Fibroblast of skin of left quadriceps (primary cell): Measurements from ENCODE around the gene TMED4.
"Not testable (repeated sequence)": the region's sequence is repeated elsewhere in the genome, so short reads cannot be mapped to it uniquely, and the experiment has no call there.

Source experiments
- DNase-seq, 2 experiments: peaks; one replicate each; pipeline ENCODE4 v3.0.0-alpha.2; 2013; ENCODE audit warnings: low read depth in 2 of 2

Gene TMED4

DNA sequence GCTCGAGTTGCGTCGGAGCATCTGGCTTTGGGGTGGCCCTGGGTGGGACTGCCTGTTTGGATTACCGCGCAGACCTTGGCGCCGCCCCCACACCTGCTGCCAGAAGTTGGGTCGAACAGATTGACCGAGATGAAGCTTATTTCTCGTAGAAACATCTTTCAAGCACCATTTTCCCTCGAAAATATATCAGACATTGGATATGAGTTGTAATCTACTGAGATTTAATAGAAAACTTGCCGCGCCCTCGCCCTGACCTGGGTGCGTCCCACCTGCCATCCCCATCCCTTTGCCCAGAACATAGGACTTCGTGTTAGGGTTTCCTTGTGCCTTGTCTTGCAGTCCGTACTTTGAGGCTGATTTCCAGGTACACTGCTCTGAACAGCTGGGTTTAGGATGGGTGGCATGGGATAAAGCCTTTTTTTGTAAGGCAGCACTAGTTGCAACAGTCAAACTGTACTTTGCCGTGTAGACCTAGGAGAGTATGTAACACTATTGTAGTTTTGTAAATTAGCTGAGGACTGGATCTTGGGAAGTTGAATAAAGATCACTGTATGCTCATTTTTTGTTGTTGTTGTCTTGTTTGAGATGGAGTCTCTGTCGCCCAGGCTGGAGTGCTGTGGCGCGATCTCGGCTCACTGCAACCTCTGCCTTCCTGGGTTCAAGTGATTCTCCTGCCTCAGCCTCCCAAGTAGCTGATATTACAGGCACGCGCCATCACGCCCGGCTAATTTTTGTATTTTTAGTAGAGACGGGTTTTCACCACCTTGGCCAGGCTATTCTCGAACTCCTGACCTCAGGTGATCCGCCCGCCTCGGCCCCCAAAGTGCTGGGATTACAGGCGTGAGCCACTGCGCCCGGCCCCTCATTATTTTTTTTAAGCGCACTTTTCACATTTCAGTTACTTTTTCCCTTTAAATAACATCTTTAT, 25.4 kb upstream of the TMED4 start:
- no peak for DNase-seq

DNA sequence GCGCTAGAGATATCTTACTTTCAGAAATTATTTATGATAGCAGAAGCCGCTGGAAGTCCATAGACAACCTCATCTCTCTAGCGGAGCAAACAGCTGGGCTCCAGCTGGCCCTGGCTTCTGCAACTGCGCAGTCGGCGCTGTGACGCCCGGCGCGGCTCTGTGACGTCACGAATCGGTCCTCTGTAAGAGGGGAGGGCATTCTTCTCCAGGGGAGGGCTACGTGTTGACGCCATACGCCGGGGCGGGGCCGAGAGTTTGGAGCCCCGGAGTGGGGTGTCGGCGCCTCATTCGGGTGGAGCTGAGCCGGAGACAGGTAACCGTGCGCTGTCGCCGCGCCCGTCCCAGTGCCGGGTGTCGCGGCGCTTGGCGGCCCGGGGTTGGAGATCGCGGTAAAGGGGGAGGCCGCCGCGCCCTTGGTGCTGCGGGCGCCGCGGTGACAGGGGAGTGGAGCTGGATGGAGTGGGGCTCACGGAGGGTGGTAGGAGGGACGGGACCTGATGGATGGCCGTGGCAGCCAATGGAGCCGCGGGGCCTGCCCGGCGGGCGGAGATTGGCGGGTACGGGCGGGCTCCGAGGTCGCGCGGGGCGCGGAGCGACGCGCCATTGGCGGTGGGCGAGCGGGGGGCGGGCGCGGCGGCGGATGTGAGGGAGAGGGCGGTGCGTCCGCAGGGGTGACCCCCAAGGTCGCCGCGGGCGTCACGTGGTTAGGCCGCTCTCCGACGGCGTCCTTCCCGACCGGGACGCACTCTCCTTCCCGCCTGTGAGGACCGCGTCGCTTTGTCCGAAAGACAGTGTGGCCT, 24.5 kb upstream of the TMED4 start, which contains the start of gene OGDH:
Gene OGDH, plus strand, starts transcription at position 287 of the 800 bp plus-strand sequence. CDS start 17,717 bp downstream, outside the sequence.
- DNase-seq = peak; percentile 96 to 97

DNA sequence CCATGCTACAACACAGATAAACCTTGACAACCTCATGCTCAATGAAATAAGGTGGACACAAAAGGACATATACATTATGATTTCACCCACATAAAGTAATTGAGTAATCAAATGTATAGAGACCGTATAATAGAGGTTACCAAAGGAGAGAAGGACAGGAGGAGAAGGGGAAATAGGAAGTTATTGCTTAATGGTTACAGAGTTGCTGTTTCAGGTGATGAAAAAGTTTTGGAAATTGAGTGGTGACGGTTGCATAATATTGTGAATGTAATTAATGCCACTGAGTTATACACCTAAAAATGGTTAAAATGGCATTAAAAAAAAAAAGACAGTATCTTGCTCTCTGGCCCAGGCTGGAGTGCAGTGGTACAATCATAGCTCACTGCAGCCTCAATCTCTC, 22.9 kb upstream of the TMED4 start:
- DNase-seq = no peak

DNA sequence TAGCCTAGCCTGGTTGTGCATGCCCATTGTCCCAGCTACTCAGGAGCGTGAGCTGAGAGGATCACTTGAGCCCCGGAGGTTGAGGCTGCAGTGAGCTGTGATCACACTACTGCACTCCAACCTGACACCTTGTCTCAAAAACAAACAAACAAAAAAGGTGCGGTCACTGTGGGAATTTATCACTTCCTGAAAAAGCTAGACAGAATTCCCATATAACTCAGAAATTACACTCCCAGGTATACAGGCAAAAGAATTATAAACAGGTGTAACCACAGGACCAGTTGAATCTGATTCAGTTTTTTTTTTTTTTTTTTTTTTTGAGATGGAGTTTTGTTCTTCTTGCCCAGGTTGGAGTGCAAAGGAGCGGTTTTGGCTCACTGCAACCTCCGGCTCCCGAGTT, 21.2 kb upstream of the TMED4 start:
- no peak for DNase-seq

DNA sequence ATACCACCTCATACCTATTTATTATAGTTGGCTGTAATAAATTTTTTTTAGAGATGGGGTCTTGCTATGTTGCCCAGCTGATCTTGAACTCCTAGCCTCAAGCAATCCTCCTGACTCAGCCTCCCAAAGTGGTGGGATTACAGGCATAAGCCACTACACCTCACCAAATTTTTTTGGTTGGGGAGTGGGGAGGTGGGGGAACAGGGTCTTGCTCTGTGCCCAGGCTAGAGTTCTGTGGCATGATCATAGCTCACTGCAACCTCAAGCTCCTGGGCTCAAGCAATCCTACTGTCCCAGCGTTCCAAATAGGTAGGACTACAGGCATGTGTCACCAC, 20.5 kb upstream of the TMED4 start:
- DNase-seq = no peak

DNA sequence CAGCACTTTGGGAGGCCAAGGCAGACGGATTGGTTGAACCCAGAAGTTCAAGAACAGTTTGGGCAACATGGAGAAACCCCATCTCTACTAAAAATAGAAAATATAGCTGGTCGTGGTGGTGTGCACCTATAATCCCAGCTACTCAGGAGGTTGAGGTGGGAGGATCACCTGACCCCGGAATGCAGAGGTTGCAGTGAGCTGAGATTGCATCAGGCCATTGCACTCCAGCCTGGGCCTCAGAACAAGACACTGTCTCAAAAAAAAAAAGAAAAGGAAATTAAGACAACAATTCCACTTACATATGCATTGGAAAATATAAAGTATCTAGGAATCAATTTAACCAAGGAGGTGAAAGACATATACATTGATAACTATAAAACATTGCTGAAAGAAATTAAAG, 17.2 kb upstream of the TMED4 start:
- DNase-seq = no peak

DNA sequence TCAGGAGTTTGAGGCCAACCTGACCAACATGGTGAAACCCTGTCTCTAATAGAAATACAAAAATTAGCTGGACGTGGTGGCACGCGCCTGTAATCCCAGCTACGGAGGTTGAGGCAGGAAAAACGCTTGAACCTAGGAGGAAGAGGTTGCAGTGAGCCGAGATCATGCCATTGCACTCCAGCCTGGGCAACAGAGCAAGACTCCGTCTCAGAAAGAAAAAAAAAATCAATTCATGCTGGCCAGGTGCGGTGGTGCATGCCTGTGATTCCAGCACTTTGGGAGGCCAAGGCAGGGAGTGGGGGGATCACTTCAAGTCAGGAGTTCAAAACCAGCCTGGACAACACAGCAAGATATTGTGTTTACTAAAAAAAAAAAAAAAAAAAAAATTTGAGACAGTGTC, 15.2 kb upstream of the TMED4 start:
- DNase-seq = not testable (repeated sequence)

DNA sequence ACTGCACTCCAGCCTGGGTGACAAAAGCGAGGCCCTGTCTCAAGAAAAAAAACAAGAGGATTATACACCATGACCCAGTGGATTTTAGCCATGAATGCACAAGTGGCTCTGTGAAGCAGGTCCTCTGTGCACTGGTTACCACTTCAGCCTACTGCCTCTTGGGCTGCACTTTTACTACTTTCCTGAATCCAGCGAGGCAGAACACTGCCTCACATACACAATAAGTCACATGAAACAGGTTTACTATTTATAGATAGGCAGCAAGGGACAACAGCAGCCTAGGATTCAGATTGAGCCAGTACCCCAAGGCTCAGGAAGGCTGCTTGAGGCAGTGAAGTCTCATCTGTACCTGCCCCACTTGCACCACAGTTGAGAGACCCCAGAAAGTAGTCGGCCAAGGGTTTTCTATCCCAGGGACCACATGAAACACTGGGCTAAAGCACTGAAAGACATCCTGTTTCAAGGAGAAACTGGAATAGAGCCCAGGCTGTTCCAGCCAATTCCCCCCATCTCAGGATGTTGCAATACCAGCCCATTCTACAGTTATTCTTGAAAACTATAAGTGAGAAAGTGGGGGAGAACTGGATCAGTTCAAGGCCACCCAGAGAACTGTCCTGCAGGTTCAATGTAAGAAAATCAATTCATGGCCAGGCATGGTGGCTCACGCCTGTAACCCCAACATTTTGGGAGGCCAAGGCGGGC, 14.1 kb upstream of the TMED4 start:
- DNase-seq = no peak

DNA sequence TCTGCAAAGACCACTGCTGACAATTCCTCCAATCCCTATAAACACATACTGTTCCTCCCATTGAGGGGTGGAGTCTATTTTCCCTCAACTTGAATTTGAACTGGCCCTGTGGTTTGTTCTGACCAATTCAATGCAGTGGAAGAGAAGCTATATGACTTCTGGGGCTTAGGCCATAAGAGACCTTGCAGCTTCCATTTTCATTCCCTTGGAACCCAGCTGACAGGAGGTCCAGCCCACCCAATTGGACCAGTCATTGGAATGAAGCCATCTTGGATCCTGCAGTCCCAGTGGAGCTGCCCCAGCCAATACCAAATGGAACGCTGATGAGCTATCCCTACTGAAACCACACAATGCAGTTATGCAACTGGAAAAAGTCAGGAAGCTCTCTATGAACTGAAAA, 8.9 kb upstream of the TMED4 start:
- DNase-seq = no peak

DNA sequence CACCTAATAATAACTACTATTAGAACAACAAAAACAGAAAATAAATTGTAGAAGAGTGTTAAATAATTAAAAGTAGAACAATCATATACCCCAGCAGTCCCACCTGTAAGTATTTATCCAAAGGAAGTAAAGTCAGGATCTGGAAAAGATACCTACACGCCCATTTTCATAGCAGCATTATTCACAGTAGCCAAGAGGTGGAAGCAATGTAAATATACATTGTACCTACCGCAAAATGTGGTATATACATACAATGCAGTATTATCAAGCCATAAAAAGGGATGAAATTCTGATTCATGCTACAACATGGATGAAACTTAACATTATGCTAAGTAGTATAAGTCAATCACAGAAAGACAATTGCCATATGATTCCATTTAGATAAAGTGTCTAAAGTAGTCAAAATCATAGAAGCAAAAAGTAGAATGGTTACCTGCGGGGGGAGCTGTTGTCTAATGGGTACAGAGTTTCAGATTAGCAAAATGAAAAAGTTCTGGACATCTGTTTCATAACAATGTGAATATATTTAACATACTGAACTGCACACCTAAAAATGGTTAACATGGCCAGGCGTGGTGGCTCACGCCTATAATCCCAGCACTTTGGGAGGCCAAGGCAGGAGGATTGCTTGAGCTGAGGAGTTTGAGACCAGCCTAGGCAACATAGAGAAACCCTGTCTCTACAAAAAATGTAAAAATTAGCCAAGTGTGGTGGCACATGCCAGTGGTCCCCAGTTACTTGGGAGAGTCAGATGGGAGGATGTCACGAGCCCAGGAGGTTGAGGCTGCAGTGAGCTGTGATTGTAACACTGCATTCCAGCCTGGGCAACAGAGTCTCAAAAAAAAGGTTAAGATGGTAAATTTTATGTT, 6.0 kb upstream of the TMED4 start:
- peak; percentile 42 for DNase-seq

DNA sequence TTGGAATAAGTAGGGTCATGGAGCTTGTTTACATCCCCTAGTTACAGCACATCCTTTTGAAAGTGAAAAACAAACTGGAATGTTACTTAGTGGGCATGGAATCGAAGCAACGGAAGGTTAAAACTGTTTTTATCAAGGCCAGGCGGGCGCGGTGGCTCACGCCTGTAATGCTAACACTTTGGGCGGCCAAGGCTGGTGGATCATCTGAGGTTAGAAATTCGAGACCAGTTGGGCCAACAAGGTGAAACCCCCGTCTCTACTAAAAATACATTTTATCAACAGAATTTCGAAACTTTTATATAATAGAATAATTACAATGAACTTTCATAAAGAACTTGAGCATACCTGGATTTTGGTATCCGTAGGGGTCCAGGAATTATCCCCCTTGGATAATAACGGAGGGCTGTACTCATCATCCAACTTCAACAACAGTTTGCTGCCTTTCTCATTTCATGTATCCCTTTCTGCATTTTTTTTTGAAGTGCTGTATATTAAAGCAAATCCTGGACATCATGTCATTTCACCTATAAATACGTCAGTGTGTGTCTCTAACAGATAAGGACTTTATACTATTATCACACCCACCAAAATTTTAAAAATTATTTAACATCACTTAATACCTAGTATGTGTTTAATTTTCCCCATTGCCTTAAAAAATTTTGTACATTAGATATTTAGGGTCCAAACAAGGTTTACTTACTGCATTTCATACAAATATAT, 1.3 kb upstream of the TMED4 start:
- no peak for DNase-seq

DNA sequence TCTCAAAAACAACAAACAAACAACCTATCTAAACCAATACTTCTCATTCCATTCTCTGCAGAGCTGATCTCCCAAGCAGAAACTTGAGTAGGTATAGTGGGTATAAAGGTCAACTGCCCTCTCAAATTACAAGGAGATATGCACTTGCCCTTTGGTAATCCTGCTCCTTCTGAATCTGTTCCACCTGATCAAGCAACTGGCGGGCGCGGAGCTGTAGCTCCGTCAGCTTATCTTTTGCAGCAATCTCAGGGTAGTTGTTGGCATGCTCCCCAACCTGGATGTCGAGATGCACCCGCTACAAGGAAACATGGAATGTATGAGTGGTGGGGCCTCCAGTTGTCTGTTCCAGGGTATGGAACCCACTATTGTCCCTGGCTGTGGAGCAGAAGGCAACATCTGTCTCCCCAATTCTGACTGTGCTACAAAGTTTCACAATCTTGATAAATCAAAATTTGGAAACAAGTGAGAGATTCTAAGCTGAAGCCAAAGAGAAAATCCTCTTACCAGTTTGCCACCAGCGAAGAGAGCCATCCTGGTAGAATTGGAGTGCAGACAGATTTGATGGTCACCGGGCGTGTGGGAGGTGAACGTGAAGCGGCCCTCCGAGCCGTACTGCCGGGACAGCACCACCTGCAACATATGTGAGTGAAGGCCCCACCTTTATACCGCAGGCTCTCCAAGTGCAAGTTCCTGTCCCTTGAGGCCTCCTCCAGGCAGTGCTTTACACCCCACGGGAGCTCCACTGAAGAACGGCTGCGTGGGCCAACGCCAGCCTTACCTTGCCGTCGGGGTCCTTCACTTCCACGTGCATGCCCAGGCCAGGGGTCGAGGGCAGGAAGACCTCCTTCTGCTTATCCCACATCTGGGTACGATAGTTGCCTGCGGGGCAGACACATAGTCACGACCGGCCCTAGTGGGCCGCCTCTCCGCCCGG, 819 bp downstream of the TMED4 start:
- DNase-seq = no peak

DNA sequence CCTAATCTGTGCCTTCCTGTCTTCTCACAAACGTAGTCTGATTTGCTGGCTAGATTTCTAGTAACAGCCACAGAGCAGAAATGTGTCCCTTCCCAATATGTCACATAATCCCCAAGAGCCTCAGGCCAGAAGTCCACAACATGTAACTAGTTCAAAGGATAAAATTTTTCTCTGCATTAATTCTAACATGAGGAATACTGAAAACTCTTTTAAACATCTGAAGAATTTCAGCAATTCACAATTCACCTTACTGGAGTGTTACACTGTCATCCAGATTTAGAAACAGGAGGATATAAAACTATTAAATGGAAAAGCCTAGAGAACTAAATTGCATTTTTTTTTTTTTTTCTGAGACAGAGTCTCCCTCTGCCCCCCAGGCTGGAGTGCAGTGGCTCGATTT, 5.8 kb downstream of the TMED4 start:
- no peak for DNase-seq

DNA sequence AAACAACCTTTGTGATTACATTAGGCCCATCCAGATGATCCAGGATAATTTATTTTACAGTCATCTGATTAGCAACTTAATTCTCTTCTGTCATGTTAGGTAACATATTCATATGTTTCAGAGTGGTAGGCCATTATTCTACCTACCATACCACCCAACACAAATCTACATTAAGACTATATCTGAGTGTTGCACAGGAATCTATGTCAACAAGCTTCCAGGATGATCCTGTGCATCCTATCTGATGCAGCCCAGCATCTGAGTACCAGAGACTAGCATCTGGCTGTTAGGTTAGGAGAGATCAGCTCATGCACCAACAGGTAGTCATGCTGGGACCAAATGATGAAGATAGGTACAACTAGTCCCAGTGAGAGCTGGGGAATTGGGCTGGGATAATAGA, 7.0 kb downstream of the TMED4 start:
- DNase-seq = no peak

DNA sequence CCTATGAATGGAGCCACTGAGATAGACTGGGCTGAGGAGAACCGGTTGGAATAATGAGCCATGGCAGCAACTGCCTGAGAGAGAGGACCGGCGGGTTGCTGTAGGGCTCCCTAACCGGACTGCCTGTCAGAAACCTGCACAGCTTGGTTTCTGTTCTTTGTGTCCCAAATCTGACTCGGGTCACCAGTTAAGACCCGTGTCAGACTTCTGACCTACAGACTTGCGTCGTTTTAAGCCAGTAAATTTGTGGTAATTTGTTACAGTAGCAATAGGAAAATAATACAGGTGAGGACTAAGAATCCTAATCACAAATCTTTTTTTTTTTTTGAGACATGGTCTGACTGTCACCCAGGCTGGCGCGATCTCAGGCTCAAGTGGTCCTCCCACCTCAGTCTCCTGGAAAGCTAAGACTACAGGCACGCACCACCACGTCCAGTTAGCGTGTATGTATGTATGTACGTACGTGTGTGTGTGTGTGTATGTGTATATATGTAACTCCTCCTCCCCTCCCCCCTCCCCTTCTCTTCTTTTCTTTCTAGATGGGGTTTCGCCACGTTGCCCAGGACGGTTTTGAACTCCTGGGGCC, 7.7 kb downstream of the TMED4 start:
- DNase-seq = no peak

DNA sequence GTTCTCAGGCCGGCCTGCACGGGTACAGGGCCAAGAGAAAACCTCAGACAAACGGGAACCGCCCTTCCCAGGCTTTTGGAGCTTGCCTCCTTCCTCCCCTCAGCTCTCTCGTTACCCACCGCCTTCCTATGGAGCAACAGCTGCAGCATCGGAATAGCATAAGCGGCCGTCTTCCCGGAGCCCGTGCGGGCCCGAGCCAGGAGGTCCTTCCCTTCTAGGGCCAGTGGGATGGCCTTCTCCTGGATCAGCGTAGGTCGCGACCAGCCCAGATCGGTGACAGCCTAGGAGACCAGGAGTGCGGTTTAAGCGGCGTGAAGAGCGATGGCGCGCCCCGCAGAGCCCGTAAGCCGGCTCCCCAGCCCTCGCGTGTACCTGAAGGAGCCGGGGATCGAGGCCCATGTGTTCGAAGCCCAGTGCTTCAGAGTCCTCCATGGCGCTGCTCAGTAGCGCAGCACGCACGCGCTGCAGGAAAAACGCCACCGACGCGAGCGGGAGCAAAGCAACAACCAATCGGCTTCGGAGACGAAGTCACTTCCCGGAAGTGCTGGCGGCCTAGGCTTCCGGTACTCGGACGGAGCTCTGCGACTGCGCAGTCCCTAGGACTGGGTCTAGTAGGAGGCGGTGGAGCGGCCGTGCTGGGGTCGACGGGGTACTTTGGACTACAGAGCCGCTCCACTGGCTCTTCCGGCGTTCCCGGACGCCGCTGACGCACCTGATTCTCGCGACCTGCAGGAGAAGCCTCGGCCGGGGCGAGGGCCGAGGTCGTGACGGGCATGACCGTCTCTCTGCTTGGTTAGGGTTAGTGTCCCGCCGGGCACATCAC, 8.4 kb downstream of the TMED4 start, which contains the start of gene DDX56:
Gene DDX56, minus strand, starts transcription at position 445 of the 823 bp plus-strand sequence. Its CDS starts 13 bp downstream, at position 432.
- peak; percentile 79 to 80 for DNase-seq

DNA sequence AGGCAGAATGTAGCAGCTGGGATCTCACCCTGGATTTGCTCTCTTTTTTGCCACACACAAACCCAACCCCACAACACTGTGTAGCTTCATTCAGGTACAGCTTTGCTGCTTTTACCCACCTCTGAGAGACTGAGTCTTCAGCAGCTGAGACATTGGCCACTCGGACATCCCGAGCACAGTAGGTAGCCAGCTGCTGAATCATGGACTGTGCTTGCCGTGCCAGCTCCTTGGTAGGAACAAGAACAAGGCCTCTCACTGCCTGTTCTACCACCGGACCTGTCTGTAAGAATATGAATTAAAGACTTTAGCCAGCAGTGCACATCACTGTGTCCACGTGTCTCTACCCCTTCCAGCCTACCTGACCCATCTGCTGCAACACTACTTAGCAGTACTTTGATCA, 9.3 kb downstream of the TMED4 start:
- no peak for DNase-seq

DNA sequence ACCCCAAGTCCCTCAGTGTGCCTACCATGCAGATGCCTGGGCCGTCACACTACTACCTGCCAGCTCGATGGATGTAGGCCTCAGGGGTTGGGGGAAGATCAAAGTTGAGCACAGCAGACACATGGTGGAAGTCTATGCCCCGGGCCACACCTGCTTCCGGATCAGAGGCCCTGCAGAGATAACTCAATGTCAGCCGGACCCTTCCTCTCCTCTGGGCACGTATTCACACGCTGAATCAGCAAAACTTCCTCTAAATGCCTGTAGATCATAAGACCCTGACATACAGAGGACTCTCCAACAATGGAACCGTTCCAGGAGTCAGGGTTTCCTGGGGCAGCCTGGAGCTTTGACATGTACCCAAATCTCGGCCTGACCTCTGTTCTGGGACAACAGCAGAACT, 12.1 kb downstream of the TMED4 start:
- DNase-seq = no peak
